H1 (cell line): ENCODE measurements around the gene ABCA13. TPM values are rescaled to one million over a fixed set of nuclear protein-coding genes. Genes with fewer than 3 reads are reported as not detected.

Source experiments
- CTCF ChIA-PET: fragments of 300-600 bp; sonication (Branson Sonifier 250); formaldehyde crosslinking; loops from one replicate; lab custom pipeline; 2021; ENCODE audit not compliant: partially characterized antibody; lab: Charles Lee
- POLR2A ChIA-PET: fragments of 300-600 bp; sonication (Branson Sonifier 250); formaldehyde crosslinking; loops from one replicate; lab custom pipeline; 2021; ENCODE audit warnings: inconsistent platforms; ENCODE audit not compliant: partially characterized antibody; lab: Charles Lee
- DNase-seq, 2 experiments: peaks; one replicate each; pipeline versions ENCODE4 v3.0.0 to v3.0.0-alpha.2; 2010 to 2022; ENCODE audit warnings: low spot score in 2 of 2, low read depth in 1 of 2, mixed read lengths in 1 of 2
- FAIRE-seq: peaks from 2 replicates; lab custom pipeline; 2011; peaks lifted over from hg19 to GRCh38; lab: Jason Lieb, UNC
- H2AFZ ChIP-seq: 2 replicates; pipeline ENCODE4 v1.8.1; 2012; ENCODE audit warnings: low read length, inconsistent platforms
- H2AK5ac ChIP-seq: 2 replicates; pipeline ENCODE4 v1.6.1; 2013; ENCODE audit warnings: low read depth, low read length
- H2BK120ac ChIP-seq: replicated peaks from 2 replicates; pipeline ENCODE3; 2013; ENCODE audit warnings: low read depth, low read length, inconsistent platforms
- H2BK12ac ChIP-seq: 2 replicates; pipeline ENCODE4 v1.6.1; 2013; ENCODE audit warnings: low read depth, low read length
- H2BK15ac ChIP-seq: 2 replicates; pipeline ENCODE4 v1.6.1; 2013; ENCODE audit warnings: low read length
- H2BK20ac ChIP-seq: 2 replicates; pipeline ENCODE4 v1.6.1; 2013; ENCODE audit warnings: low read length
- H2BK5ac ChIP-seq: 2 replicates; pipeline ENCODE4 v1.6.1; 2013; ENCODE audit warnings: low read depth, low read length
- H3K14ac ChIP-seq: 2 replicates; pipeline ENCODE4 v1.6.1; 2013; ENCODE audit warnings: inconsistent platforms; ENCODE audit not compliant: insufficient read length
- H3K18ac ChIP-seq: 2 replicates; pipeline ENCODE4 v1.6.1; 2013; ENCODE audit warnings: low read length; ENCODE audit errors: extremely low read depth
- H3K23ac ChIP-seq: 2 replicates; pipeline ENCODE4 v1.6.1; 2013; ENCODE audit warnings: inconsistent platforms; ENCODE audit not compliant: insufficient read length
- H3K23me2 ChIP-seq: 2 replicates; pipeline ENCODE4 v1.6.1; 2013; ENCODE audit warnings: low read depth, low read length
- H3K27ac ChIP-seq: 2 replicates; pipeline ENCODE4 v1.6.1; 2011; ENCODE audit warnings: low read depth, low read length, inconsistent platforms
- H3K27me3 ChIP-seq, 4 experiments: replicated peaks in 1 of 4; 1 replicate in 1 of 4; 2 replicates in 3 of 4; pipeline versions ENCODE4 v1.6.1 to v1.8.1; 2011 to 2013; ENCODE audit warnings: low read length in 3 of 4, mild to moderate bottlenecking in 3 of 4, inconsistent platforms in 2 of 4, mixed read lengths in 2 of 4, moderate library complexity in 1 of 4; ENCODE audit not compliant: control insufficient read depth in 3 of 4, insufficient read depth in 3 of 4; ENCODE audit errors: extremely low read depth in 1 of 4
- H3K36me3 ChIP-seq, 4 experiments: 2 replicates each; pipeline versions ENCODE4 v1.6.1 to v1.8.1; 2011 to 2013; ENCODE audit warnings: mild to moderate bottlenecking in 4 of 4, low read length in 3 of 4, moderate library complexity in 2 of 4, control low read depth in 1 of 4, inconsistent platforms in 1 of 4; ENCODE audit not compliant: insufficient read depth in 4 of 4, control insufficient read depth in 2 of 4
- H3K4ac ChIP-seq: replicated peaks from 2 replicates; pipeline ENCODE3; 2013; ENCODE audit warnings: low read length, low read depth, mixed read lengths, inconsistent platforms; ENCODE audit not compliant: insufficient read length
- H3K4me1 ChIP-seq, 4 experiments: replicated peaks in 1 of 4; 1 replicate in 1 of 4; 2 replicates in 3 of 4; pipeline versions ENCODE4 v1.6.1 to v1.8.1; 2011 to 2013; ENCODE audit warnings: low read length in 3 of 4, inconsistent platforms in 2 of 4, mixed read lengths in 1 of 4; ENCODE audit not compliant: insufficient read depth in 4 of 4, control insufficient read depth in 3 of 4
- H3K4me2 ChIP-seq, 2 experiments: 2 replicates each; pipeline versions ENCODE4 v1.6.1 to v1.8.1; 2011 to 2013; ENCODE audit warnings: low read depth in 2 of 2, low read length in 2 of 2, control low read depth in 1 of 2, inconsistent platforms in 1 of 2, mild to moderate bottlenecking in 1 of 2; ENCODE audit not compliant: insufficient read depth in 1 of 2
- H3K4me3 ChIP-seq, 4 experiments: fragments of 200-600, 300-600 bp in 1 of 4; sonication (generic), shearing (Covaris generic), sonication (Bioruptor Twin) in 1 of 4; 2 replicates each; pipeline versions ENCODE4 v1.5.1 to v1.8.1; 2011 to 2016; ENCODE audit warnings: low read length in 4 of 4, low read depth in 3 of 4, control low read depth in 2 of 4, inconsistent platforms in 2 of 4, mild to moderate bottlenecking in 2 of 4, mixed read lengths in 1 of 4, moderate library complexity in 1 of 4; ENCODE audit not compliant: insufficient read depth in 2 of 4; ENCODE audit errors: extremely low read depth in 1 of 4
- H3K56ac ChIP-seq: replicated peaks from 2 replicates; pipeline ENCODE3; 2013; ENCODE audit warnings: low read depth, mild to moderate bottlenecking, mixed read lengths, low read length, inconsistent platforms; ENCODE audit not compliant: insufficient read length
- H3K79me1 ChIP-seq: 2 replicates; pipeline ENCODE4 v1.6.1; 2013; ENCODE audit warnings: low read depth, low read length, control low read depth
- H3K79me2 ChIP-seq, 2 experiments: 2 replicates each; pipeline versions ENCODE4 v1.6.1 to v1.8.1; 2012 to 2013; ENCODE audit warnings: low read length in 2 of 2, mild to moderate bottlenecking in 2 of 2, inconsistent platforms in 1 of 2; ENCODE audit not compliant: insufficient read depth in 2 of 2, control insufficient read depth in 1 of 2
- H3K9ac ChIP-seq, 4 experiments: replicated peaks in 1 of 4; 1 replicate in 1 of 4; 2 replicates in 3 of 4; pipeline versions ENCODE4 v1.6.1 to v1.8.1; 2011 to 2013; ENCODE audit warnings: low read depth in 3 of 4, low read length in 3 of 4, control low read depth in 2 of 4, mild to moderate bottlenecking in 2 of 4, moderate library complexity in 2 of 4, inconsistent platforms in 1 of 4; ENCODE audit errors: extremely low read depth in 1 of 4
- H3K9me3 ChIP-seq, 2 experiments: 2 replicates each; pipeline versions ENCODE4 v1.6.1 to v1.8.1; 2012 to 2013; ENCODE audit warnings: mild to moderate bottlenecking in 2 of 2, moderate library complexity in 2 of 2, control low read depth in 1 of 2, inconsistent platforms in 1 of 2, low read depth in 1 of 2, low read length in 1 of 2, mixed read lengths in 1 of 2; ENCODE audit not compliant: insufficient read depth in 2 of 2
- H4K20me1 ChIP-seq, 2 experiments: replicated peaks in 1 of 2; 2 replicates each; pipeline versions ENCODE3 to v1.8.1; 2011 to 2013; ENCODE audit warnings: inconsistent platforms in 2 of 2, low read length in 2 of 2, mild to moderate bottlenecking in 1 of 2; ENCODE audit not compliant: insufficient read depth in 2 of 2, control insufficient read depth in 1 of 2
- H4K5ac ChIP-seq: 2 replicates; pipeline ENCODE4 v1.6.1; 2013; ENCODE audit warnings: low read length, low read depth, mixed read lengths, inconsistent platforms; ENCODE audit not compliant: insufficient read length
- H4K8ac ChIP-seq: 2 replicates; pipeline ENCODE4 v1.8.0; 2013; ENCODE audit warnings: mild to moderate bottlenecking, moderate library complexity, low read length, inconsistent platforms; ENCODE audit not compliant: insufficient read depth; ENCODE audit errors: extremely low read depth
- H4K91ac ChIP-seq: replicated peaks from 2 replicates; pipeline ENCODE3; 2013; ENCODE audit warnings: low read length, mixed read lengths, inconsistent platforms; ENCODE audit not compliant: insufficient read length
- ATF2 ChIP-seq: IDR thresholded peaks from 2 replicates; pipeline ENCODE4 v1.6.1; 2012; ENCODE audit warnings: low read length, inconsistent platforms
- BACH1 ChIP-seq: IDR thresholded peaks from 2 replicates; pipeline ENCODE4 v1.6.1; 2012; ENCODE audit warnings: low read length, improper control_type of control experiment
- BCL11A ChIP-seq, 2 experiments: IDR thresholded peaks; one replicate each; pipeline ENCODE4 v1.6.1; 2011; ENCODE audit warnings: low read depth in 2 of 2, low read length in 2 of 2, mild to moderate bottlenecking in 2 of 2
- BRCA1 ChIP-seq: IDR thresholded peaks from 2 replicates; pipeline ENCODE4 v1.6.1; 2012; ENCODE audit warnings: low read depth, low read length, improper control_type of control experiment
- CBX5 ChIP-seq: fragments of 300-800, 300-1000 bp; sonication (generic); IDR thresholded peaks from 2 replicates; pipeline ENCODE4 v1.7.1; 2016; ENCODE audit warnings: antibody characterized with exemption, low read length, low read depth
- CREB1 ChIP-seq: IDR thresholded peaks from 2 replicates; pipeline ENCODE4 v1.6.1; 2012; ENCODE audit warnings: inconsistent platforms
- EP300 ChIP-seq, 2 experiments: IDR thresholded peaks; 1 replicate in 1 of 2; 2 replicates in 1 of 2; pipeline ENCODE4 v1.6.1; 2011 to 2012; ENCODE audit warnings: low read depth in 2 of 2, low read length in 2 of 2, mild to moderate bottlenecking in 2 of 2, borderline replicate concordance in 1 of 2, inconsistent platforms in 1 of 2, moderate library complexity in 1 of 2
- MAFK ChIP-seq: IDR thresholded peaks from 2 replicates; pipeline ENCODE4 v1.6.1; 2012; ENCODE audit warnings: low read depth, mild to moderate bottlenecking, improper control_type of control experiment, low read length
- NRF1 ChIP-seq: IDR thresholded peaks from 2 replicates; pipeline ENCODE4 v1.6.1; 2011; ENCODE audit warnings: mild to moderate bottlenecking, low read depth, low read length, improper control_type of control experiment
- SIX5 ChIP-seq: IDR thresholded peaks from 2 replicates; pipeline ENCODE4 v1.6.1; 2011; ENCODE audit warnings: mild to moderate bottlenecking, low read depth, low read length
- TEAD4 ChIP-seq: IDR thresholded peaks from 2 replicates; pipeline ENCODE4 v1.6.1; 2012; ENCODE audit warnings: low read depth, low read length, inconsistent platforms, mixed read lengths
- WGBS, 2 experiments: shearing (Covaris generic) in 1 of 2; methylation state at CpG; one replicate each; pipeline versions ENCODE4 v1.1.6 to v1.1.7; 2013 to 2015; ENCODE audit warnings: low lambda C conversion rate in 2 of 2, mixed read lengths in 2 of 2, inconsistent platforms in 1 of 2, low coverage in 1 of 2, missing lambda C conversion rate in 1 of 2; ENCODE audit not compliant: insufficient replicate concordance in 2 of 2, insufficient coverage in 1 of 2, insufficient read length in 1 of 2; ENCODE audit errors: extremely low coverage in 1 of 2, missing lambda C conversion rate in 1 of 2; 5-methylcytosine and 5-hydroxymethylcytosine counted together
- polyA plus RNA-seq, 7 experiments: library from polyadenylated mRNA; depleted of rRNA in 3 of 7; stranded (reverse) in 5 of 7; unstranded in 2 of 7; fragments of >200 nt in 5 of 7; fragments of 200-250 nt in 2 of 7; gene quantifications; 1 replicate in 5 of 7; 2 replicates in 1 of 7; 4 replicates in 1 of 7; pipeline versions ENCODE4 v1.2.1 to v1.2.3, GENCODE V29; 2011 to 2013; ENCODE audit warnings: missing spikeins in 2 of 7, mixed read lengths in 2 of 7
- total RNA-seq: library from RNA; stranded (reverse); fragmentation: NEBNext Ultra II Directional; extraction: Animal tissue kit (Norgen Biotek cat#: 25700); gene quantifications from 2 replicates; pipeline ENCODE4 v1.2.1, GENCODE V29; 2021

ABCA13 gene
- total and polyA plus RNA-seq, 2 of the 8 experiments (the other 6 are each of a cell fraction or from before 2014, with no cell fraction given), result 0.07 to 0.09 TPM

DNA sequence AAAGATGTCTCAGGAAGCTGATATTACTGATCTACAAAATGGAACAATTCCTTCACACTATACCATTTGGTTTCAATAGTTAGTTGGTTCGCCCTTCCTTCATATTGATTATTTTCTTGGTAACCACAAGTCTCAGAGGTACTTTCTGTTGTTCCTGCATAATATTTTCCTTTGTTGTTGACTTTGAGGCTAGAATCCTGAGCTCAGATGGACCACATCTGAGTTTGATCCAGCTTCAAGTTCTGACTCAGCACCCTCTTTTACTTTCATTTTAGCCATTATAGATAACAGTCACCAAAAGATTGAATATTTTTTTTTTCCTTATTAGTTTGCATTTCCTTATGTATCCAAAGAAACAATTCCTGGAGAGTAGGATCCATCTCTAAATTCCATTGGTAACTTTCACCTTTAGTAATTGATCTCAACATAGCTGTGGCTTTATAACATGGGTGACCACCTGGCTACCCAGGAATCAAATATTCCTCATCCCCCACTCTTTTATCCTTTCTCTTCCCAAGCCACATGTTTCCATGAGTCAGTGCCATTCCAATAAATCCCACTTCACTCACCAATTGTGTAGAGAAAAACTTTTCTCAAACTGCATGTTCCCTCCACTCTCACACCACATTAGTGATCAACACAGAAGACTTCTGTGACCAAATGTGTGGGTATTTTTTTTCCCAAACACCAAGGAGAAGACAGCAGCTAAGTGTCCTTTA, 9.7 kb upstream of the ABCA13 start:
- H3K4me2 ChIP-seq, result no peak overlapping the region
- H4K5ac ChIP-seq, result no peak overlapping the region
- DNase-seq (no peak), FAIRE-seq (no peak)
- no peaks in the 10 kb centered on the region for H3K27me3 ChIP-seq
- H2BK120ac ChIP-seq, result no peak overlapping the region
- no peak overlapping the region for H3K4ac ChIP-seq
- no peaks in the 10 kb centered on the region for H3K4me1 ChIP-seq
- peaks cover 0 to 2% (median 0%) of the 10 kb centered on the region in 4 experiments; a peak in 1 of 8 replicates for H3K36me3 ChIP-seq
- ChIA-PET CTCF (interaction anchor here (0.7 to 1.5 kb wide), 5 partner anchors 7 to 217 kb away, joined by 3 to 7 read pairs (median 5); no protein-coding TSS in a partner anchor), POLR2A (no interaction called here)
- no peak overlapping the region for H3K56ac ChIP-seq
- 91% methylated on average over 1 of the region's 1 CpG; no CpG with 5 or more reads in 1 of the 2 experiments for WGBS, 2 experiments
- no peak overlapping the region for H3K23ac ChIP-seq
- H3K79me2 ChIP-seq, result no peaks in the 10 kb centered on the region
- no peak overlapping the region for H3K9ac ChIP-seq
- no peak overlapping the region for H2BK5ac ChIP-seq
- H3K4me3 ChIP-seq, result no peak overlapping the region
- H3K18ac ChIP-seq, result no peak overlapping the region
- no peaks in the 10 kb centered on the region for H4K20me1 ChIP-seq
- no peak overlapping the region for H4K91ac ChIP-seq
- no peak overlapping the region for H4K8ac ChIP-seq
- no peak overlapping the region for H2AK5ac ChIP-seq
- H2AFZ ChIP-seq, result no peak overlapping the region
- no peak overlapping the region for H3K14ac ChIP-seq
- peaks cover 9 to 10% of the 10 kb centered on the region in 2 experiments; a peak in 3 of 4 replicates for H3K9me3 ChIP-seq
- no peak overlapping the region for H2BK20ac ChIP-seq
- no peak overlapping the region for H3K27ac ChIP-seq
- no peaks in the 10 kb centered on the region for H3K23me2 ChIP-seq
- no peak overlapping the region for H2BK15ac ChIP-seq
- H2BK12ac ChIP-seq, result no peak overlapping the region
- H3K79me1 ChIP-seq, result no peaks in the 10 kb centered on the region
- TF ChIP-seq BACH1, result no peak
- no peak for TF ChIP-seq CBX5
- no peak for TF ChIP-seq CREB1
- no peak for TF ChIP-seq SIX5
- TF ChIP-seq ATF2, result no peak
- TF ChIP-seq NRF1, result no peak
- no peak for TF ChIP-seq TEAD4
- no peak for TF ChIP-seq MAFK
- TF ChIP-seq BRCA1, result no peak
- no peak for TF ChIP-seq EP300 (IDR thresholded peaks at IDR 0.05; ENCODE audit: borderline replicate concordance in 1 of 2, low read depth in 2 of 2, low read length in 2 of 2)
- TF ChIP-seq BCL11A (IDR thresholded peaks at IDR 0.05; ENCODE audit: low read depth in 2 of 2, low read length in 2 of 2), result no peak
